Liver (tissue), 9 donors: ENCODE measurements around the gene SLC5A3. TPM values are rescaled to one million over a fixed set of nuclear protein-coding genes. Genes with fewer than 3 reads are reported as not detected.

Source experiments
- DNase-seq: peaks from one replicate; pipeline ENCODE4 v3.0.0-alpha.2; 2017; ENCODE audit warnings: low spot score
- H3K27ac ChIP-seq, 2 donors: one replicate each; pipeline ENCODE4 v1.7.0; 2013; ENCODE audit warnings: inconsistent platforms in 2 of 2, low read length in 2 of 2, control low read depth in 1 of 2, low read depth in 1 of 2, mild to moderate bottlenecking in 1 of 2
- H3K27me3 ChIP-seq, 4 donors: one replicate each; pipeline versions ENCODE4 v1.6.1 to v1.7.0; 2013; ENCODE audit warnings: low read length in 3 of 4, inconsistent platforms in 1 of 4, mild to moderate bottlenecking in 1 of 4, moderate library complexity in 1 of 4; ENCODE audit not compliant: control insufficient read depth in 4 of 4, insufficient read depth in 4 of 4
- H3K36me3 ChIP-seq, 4 donors: one replicate each; pipeline versions ENCODE4 v1.6.1 to v1.7.0; 2013; ENCODE audit warnings: low read length in 3 of 4, mild to moderate bottlenecking in 3 of 4, low read depth in 1 of 4, moderate library complexity in 1 of 4; ENCODE audit not compliant: control insufficient read depth in 4 of 4, insufficient read depth in 3 of 4
- H3K4me1 ChIP-seq, 4 donors: one replicate each; pipeline versions ENCODE4 v1.6.1 to v1.7.0; 2013; ENCODE audit warnings: low read length in 3 of 4, mild to moderate bottlenecking in 3 of 4, moderate library complexity in 1 of 4; ENCODE audit not compliant: control insufficient read depth in 4 of 4, insufficient read depth in 4 of 4
- H3K4me3 ChIP-seq, 3 donors: one replicate each; pipeline versions ENCODE4 v1.6.1 to v1.7.0; 2013; ENCODE audit warnings: low read length in 3 of 3, control low read depth in 1 of 3, low read depth in 1 of 3, mild to moderate bottlenecking in 1 of 3
- H3K9ac ChIP-seq, 2 donors: one replicate each; pipeline ENCODE4 v1.7.0; 2013; ENCODE audit warnings: low read length in 2 of 2, mild to moderate bottlenecking in 2 of 2, moderate library complexity in 2 of 2, control low read depth in 1 of 2, low read depth in 1 of 2
- H3K9me3 ChIP-seq, 4 donors: one replicate each; pipeline versions ENCODE4 v1.6.1 to v1.7.0; 2013; ENCODE audit warnings: low read length in 3 of 4; ENCODE audit not compliant: control insufficient read depth in 4 of 4
- ATF3 ChIP-seq: IDR thresholded peaks from 2 replicates; pipeline ENCODE4 v1.6.1; 2016; ENCODE audit warnings: antibody characterized with exemption
- CTCF ChIP-seq: fragments of 150-350 bp; IDR thresholded peaks from 2 replicates; pipeline ENCODE4 v1.5.1; 2017; ENCODE audit warnings: improper control_type of control experiment, low read depth, low read length; ENCODE audit not compliant: missing input control
- GABPA ChIP-seq, 2 donors: IDR thresholded peaks in 1 of 2; conservative IDR thresholded peaks in 1 of 2; 2 replicates each; pipeline ENCODE4 v1.6.1; 2016; ENCODE audit warnings: antibody characterized with exemption in 2 of 2, mild to moderate bottlenecking in 1 of 2, moderate library complexity in 1 of 2
- HNF4A ChIP-seq, 2 donors: conservative IDR thresholded peaks; 2 replicates each; pipeline ENCODE4 v1.6.1; 2016; ENCODE audit warnings: antibody characterized with exemption in 2 of 2, mild to moderate bottlenecking in 2 of 2
- HNF4G ChIP-seq: IDR thresholded peaks from 2 replicates; pipeline ENCODE4 v1.6.1; 2016; ENCODE audit warnings: antibody characterized with exemption
- NR2F2 ChIP-seq: IDR thresholded peaks from 2 replicates; pipeline ENCODE4 v1.6.1; 2016; ENCODE audit warnings: antibody characterized with exemption
- RAD21 ChIP-seq, 2 donors: IDR thresholded peaks; 2 replicates each; pipeline ENCODE4 v1.6.1; 2016; ENCODE audit warnings: antibody characterized with exemption in 2 of 2, mild to moderate bottlenecking in 2 of 2
- REST ChIP-seq: IDR thresholded peaks from 2 replicates; pipeline ENCODE4 v1.6.1; 2016; ENCODE audit warnings: antibody characterized with exemption, mild to moderate bottlenecking
- RXRA ChIP-seq, 2 donors: IDR thresholded peaks; 2 replicates each; pipeline ENCODE4 v1.6.1; 2017 to 2018; ENCODE audit warnings: antibody characterized with exemption in 2 of 2, mild to moderate bottlenecking in 1 of 2
- SP1 ChIP-seq: IDR thresholded peaks from 2 replicates; pipeline ENCODE4 v1.6.1; 2018; ENCODE audit warnings: antibody characterized with exemption, mild to moderate bottlenecking
- TAF1 ChIP-seq: conservative IDR thresholded peaks from 2 replicates; pipeline ENCODE4 v1.6.1; 2016; ENCODE audit warnings: antibody characterized with exemption, mild to moderate bottlenecking
- ZBTB33 ChIP-seq: IDR thresholded peaks from 2 replicates; pipeline ENCODE4 v1.6.1; 2016; ENCODE audit warnings: antibody characterized with exemption
- WGBS: extraction: QIAGEN DNeasy Blood & Tissue Kit; methylation state at CpG from one replicate; pipeline ENCODE4 v1.1.7; 2013; 5-methylcytosine and 5-hydroxymethylcytosine counted together
- polyA plus RNA-seq, 2 donors: library from polyadenylated mRNA; stranded (reverse) in 1 of 2; unstranded in 1 of 2; fragments of 200-250 nt in 1 of 2; fragments of >200 nt in 1 of 2; fragmentation: Nextera tagmentation in 1 of 2; extraction: Ambion mirVana in 1 of 2; gene quantifications; one replicate each; pipeline versions ENCODE4 v1.2.1 to v1.2.3, GENCODE V29; 2013 to 2015
- total RNA-seq, 2 donors: library from RNA; depleted of rRNA; stranded (reverse); fragments of >200 nt; gene quantifications; one replicate each; pipeline ENCODE4 v1.2.3, GENCODE V29; 2014
- donor health status: healthy.
- donor health status: healthy.
- donor health status: healthy.
- donor health status: healthy.
- donor health status: healthy.

Gene SLC5A3
- total and polyA plus RNA-seq, 4 donors: 1.5 to 16.6 (median 8.1) TPM

- H3K27ac ChIP-seq: no peak overlapping the region
- no peaks in the 10 kb centered on the region for H3K9me3 ChIP-seq
- peaks cover 1 to 8% (median 6%) of the 10 kb centered on the region in 4 donors for H3K4me1 ChIP-seq
- H3K9ac ChIP-seq: no peak overlapping the region
- TF ChIP-seq ZBTB33 (no peak), TAF1 (no peak), HNF4A (conservative IDR thresholded peaks at IDR 0.05) (no peak), HNF4G (no peak), NR2F2 (no peak), GABPA (IDR thresholded peaks at IDR 0.05 in 1 of 2, conservative IDR thresholded peaks at IDR 0.05 in 1 of 2) (no peak), RXRA (IDR thresholded peaks at IDR 0.05) (no peak), RAD21 (IDR thresholded peaks at IDR 0.05) (no peak), ATF3 (no peak), REST (no peak), CTCF (no peak), SP1 (no peak)
- 81% methylated on average over 5 of the region's 5 CpGs for WGBS
- DNase-seq: no peak
- peaks cover 0 to 3% (median 0%) of the 10 kb centered on the region in 4 donors for H3K36me3 ChIP-seq
- no peaks in the 10 kb centered on the region for H3K27me3 ChIP-seq
- no peak overlapping the region for H3K4me3 ChIP-seq
Observed at GRCh38 chr21:34086887-34087306, 13.5 kb downstream of the SLC5A3 start.

GRCh38 chr21:34088752-34089151, 15.4 kb downstream of the SLC5A3 start:
- H3K36me3 ChIP-seq: peaks cover 0 to under 1% (median 0%) of the 10 kb centered on the region in 4 donors
- H3K27ac ChIP-seq: no peak overlapping the region
- peaks cover 0 to 6% (median 2%) of the 10 kb centered on the region in 4 donors for H3K4me1 ChIP-seq
- no peak overlapping the region for H3K9ac ChIP-seq
- WGBS: 98% methylated on average over 3 of the region's 3 CpGs
- TF ChIP-seq HNF4A (conservative IDR thresholded peaks at IDR 0.05): no peak
- no peak for TF ChIP-seq NR2F2
- H3K9me3 ChIP-seq: no peaks in the 10 kb centered on the region
- no peak overlapping the region for H3K4me3 ChIP-seq
- DNase-seq: no peak
- no peaks in the 10 kb centered on the region for H3K27me3 ChIP-seq
